Glutamatergic neuron (in vitro differentiated cells): ENCODE measurements around the gene ZDHHC21. TPM values are rescaled to one million over a fixed set of nuclear protein-coding genes. Genes with fewer than 3 reads are reported as not detected.

ENCODE experiments used
- DNase-seq: peaks from one replicate; pipeline ENCODE4 v3.0.0; 2022
- H3K27ac Mint-ChIP-seq: one replicate; pipeline ENCODE4 v1.8.0; 2020; ENCODE audit warnings: mild to moderate bottlenecking, mixed read lengths, inconsistent platforms; ENCODE audit not compliant: unreplicated experiment
- H3K27me3 Mint-ChIP-seq: one replicate; pipeline ENCODE4 v1.8.0; 2020; ENCODE audit warnings: mild to moderate bottlenecking, moderate library complexity, mixed read lengths, inconsistent platforms; ENCODE audit not compliant: unreplicated experiment
- H3K36me3 Mint-ChIP-seq: one replicate; pipeline ENCODE4 v1.8.0; 2020; ENCODE audit warnings: mild to moderate bottlenecking, mixed read lengths, inconsistent platforms; ENCODE audit not compliant: unreplicated experiment
- H3K4me1 Mint-ChIP-seq: one replicate; pipeline ENCODE4 v1.8.0; 2020; ENCODE audit warnings: mild to moderate bottlenecking, low read depth, mixed read lengths, inconsistent platforms; ENCODE audit not compliant: unreplicated experiment
- H3K4me3 Mint-ChIP-seq: one replicate; pipeline ENCODE4 v1.8.0; 2020; ENCODE audit warnings: mild to moderate bottlenecking, mixed read lengths, inconsistent platforms; ENCODE audit not compliant: unreplicated experiment
- H3K9me3 Mint-ChIP-seq: one replicate; pipeline ENCODE4 v1.8.0; 2020; ENCODE audit warnings: mild to moderate bottlenecking, moderate library complexity, mixed read lengths, inconsistent platforms; ENCODE audit not compliant: unreplicated experiment
- total RNA-seq: library from RNA; stranded (reverse); fragmentation: NEBNext Ultra II Directional; extraction: Animal tissue kit (Norgen Biotek cat#: 25700); gene quantifications from one replicate; pipeline ENCODE4 v1.2.1, GENCODE V29; 2021; ENCODE audit not compliant: unreplicated experiment
- TF ChIP-seq, protein P1 (sequence below): fragments of 200-600 bp; sonication (generic); IDR thresholded peaks from one replicate; pipeline ENCODE4 v1.5.0; 2021; ENCODE audit not compliant: partially characterized antibody, unreplicated experiment

The ZDHHC21 gene
- total RNA-seq, 1 donor from 2014 or later: 15.2 TPM

- DNase-seq: no peak
- Mint-ChIP-seq H3K4me1 (no peaks in the 10 kb centered on the region), H3K36me3 (peaks cover 12% of the 10 kb centered on the region), H3K4me3 (no peak overlapping the region), H3K9me3 (peaks cover 4% of the 10 kb centered on the region), H3K27ac (no peak overlapping the region), H3K27me3 (no peaks in the 10 kb centered on the region)
- TF ChIP-seq, protein P1, sequence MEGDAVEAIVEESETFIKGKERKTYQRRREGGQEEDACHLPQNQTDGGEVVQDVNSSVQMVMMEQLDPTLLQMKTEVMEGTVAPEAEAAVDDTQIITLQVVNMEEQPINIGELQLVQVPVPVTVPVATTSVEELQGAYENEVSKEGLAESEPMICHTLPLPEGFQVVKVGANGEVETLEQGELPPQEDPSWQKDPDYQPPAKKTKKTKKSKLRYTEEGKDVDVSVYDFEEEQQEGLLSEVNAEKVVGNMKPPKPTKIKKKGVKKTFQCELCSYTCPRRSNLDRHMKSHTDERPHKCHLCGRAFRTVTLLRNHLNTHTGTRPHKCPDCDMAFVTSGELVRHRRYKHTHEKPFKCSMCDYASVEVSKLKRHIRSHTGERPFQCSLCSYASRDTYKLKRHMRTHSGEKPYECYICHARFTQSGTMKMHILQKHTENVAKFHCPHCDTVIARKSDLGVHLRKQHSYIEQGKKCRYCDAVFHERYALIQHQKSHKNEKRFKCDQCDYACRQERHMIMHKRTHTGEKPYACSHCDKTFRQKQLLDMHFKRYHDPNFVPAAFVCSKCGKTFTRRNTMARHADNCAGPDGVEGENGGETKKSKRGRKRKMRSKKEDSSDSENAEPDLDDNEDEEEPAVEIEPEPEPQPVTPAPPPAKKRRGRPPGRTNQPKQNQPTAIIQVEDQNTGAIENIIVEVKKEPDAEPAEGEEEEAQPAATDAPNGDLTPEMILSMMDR: no peak
These were observed 9.0 kb upstream of the ZDHHC21 start for GRCh38 chr9:14702200-14702720.

DNA sequence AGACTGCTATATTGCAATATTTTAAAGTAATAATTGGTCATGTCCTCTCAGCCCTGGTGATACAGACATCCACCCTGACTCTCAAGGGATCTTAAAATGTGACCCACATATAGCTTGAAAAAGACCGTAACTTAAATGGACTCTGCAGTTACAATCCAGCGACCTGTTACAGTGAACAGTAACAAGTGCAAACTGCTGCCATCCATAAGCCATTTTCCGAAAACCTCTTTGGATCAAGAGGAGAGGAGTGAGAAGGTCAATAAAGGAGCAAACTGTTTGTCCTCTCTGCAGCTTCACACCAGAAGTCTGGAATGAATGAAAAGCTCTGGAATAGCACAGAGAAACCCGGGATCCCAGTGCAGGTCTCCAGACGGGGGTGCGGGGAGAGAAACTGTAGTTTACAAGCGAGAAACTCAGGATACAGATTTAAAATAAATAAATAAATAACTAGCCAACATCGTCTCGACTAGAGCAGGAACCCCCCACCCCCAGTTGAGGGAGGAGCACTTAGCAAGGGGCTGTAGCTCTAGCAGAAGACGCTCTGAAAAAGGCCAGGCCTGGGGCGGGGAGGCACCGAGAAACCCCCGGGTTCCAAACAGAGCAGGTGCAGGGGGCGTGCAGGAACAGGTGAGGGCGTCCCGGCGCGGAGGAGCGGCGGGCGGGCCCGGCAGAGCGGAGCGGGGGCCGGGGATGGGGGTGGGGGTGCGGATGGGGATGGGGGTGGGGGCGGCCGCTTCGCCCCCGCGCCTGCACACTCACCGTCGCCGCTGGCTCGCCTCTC is 572 bp downstream of the ZDHHC21 start:
- Mint-ChIP-seq H3K9me3 (peaks cover 4% of the 10 kb centered on the region), H3K36me3 (no peaks in the 10 kb centered on the region), H3K4me3 (peak overlapping the region; percentile 98), H3K4me1 (peaks cover 6% of the 10 kb centered on the region), H3K27ac (peak overlapping the region; percentile 81), H3K27me3 (peaks cover 5% of the 10 kb centered on the region)
- TF ChIP-seq, protein P1: no peak
- no peak for DNase-seq

DNA sequence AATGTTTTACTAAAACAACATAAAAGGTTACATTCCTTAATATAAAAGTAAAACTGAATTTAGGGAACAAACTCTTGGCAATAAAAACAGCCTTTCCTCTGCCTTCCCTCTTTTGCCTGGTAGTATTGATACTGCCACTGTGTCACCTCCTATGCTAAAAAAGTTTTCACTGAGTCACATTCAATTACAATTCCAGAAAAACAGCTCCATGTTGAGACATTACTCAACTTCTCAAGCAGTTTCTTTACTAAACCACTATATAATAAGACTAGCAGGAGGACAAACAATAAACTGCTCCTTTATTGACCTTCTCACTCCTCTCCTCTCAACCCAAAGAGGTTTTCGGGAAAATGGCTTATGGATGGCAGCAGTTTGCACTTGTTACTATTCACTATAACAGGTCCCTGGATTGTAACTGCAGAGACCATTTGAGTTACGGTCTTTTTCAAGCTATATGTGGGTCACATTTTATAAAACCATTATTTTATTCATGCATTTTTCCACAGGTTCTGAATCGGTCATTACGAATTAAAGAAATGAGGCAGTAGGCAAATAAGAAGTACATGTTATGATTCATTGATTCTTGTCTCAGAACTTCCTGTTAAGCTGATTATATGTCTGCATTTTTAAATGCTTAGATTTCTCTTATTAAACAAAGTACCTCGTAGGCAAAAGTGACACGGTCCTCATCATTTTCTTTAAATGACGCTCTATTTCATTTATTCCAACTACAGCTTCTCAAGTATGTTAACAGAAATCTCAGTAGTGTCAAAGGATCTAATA is 2.1 kb downstream of the ZDHHC21 start:
- Mint-ChIP-seq H3K9me3 (peaks cover 4% of the 10 kb centered on the region), H3K4me3 (no peak overlapping the region), H3K36me3 (no peaks in the 10 kb centered on the region), H3K27me3 (peaks cover 5% of the 10 kb centered on the region), H3K4me1 (peaks cover 6% of the 10 kb centered on the region), H3K27ac (no peak overlapping the region)
- DNase-seq: no peak
- TF ChIP-seq, protein P1: no peak

DNA sequence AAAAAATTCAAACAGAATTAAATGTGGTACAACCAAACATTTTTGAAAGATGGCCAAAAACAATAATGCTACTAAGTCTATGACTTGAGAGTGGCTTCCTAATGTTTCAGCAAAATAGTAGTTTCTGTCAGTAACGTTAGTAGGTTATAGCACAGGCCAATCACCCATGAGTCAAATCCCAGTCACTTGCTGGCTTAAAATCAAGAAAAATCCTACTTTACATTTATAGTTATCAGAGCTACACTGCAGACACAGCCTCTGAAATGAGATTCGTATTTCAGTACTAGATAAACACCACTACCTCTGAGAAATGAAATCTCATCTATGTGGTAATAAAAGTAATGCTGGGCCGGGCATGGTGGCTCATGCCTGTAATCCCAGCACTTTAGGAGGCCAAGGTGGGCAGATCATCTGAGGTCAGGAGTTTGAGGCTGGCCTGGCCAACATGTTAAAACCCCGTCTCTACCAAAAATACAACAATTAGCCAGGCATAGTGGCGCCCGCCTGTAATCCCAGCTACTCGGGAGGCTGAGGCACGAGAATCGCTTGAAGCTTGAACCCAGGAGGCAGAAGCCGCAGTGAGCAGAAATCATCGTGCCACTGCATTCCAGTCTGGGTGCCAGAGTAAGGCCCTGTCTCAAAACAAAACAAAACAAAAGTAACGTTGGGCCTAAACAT is 6.1 kb downstream of the ZDHHC21 start:
- Mint-ChIP-seq H3K27ac (no peak overlapping the region), H3K4me3 (no peak overlapping the region), H3K4me1 (no peaks in the 10 kb centered on the region), H3K9me3 (peaks cover 2% of the 10 kb centered on the region), H3K27me3 (no peaks in the 10 kb centered on the region), H3K36me3 (peaks cover 6% of the 10 kb centered on the region)
- TF ChIP-seq, protein P1: no peak
- DNase-seq: no peak
